ENCODE measurements around the gene ABCD1.

ABCD1 gene

DNA sequence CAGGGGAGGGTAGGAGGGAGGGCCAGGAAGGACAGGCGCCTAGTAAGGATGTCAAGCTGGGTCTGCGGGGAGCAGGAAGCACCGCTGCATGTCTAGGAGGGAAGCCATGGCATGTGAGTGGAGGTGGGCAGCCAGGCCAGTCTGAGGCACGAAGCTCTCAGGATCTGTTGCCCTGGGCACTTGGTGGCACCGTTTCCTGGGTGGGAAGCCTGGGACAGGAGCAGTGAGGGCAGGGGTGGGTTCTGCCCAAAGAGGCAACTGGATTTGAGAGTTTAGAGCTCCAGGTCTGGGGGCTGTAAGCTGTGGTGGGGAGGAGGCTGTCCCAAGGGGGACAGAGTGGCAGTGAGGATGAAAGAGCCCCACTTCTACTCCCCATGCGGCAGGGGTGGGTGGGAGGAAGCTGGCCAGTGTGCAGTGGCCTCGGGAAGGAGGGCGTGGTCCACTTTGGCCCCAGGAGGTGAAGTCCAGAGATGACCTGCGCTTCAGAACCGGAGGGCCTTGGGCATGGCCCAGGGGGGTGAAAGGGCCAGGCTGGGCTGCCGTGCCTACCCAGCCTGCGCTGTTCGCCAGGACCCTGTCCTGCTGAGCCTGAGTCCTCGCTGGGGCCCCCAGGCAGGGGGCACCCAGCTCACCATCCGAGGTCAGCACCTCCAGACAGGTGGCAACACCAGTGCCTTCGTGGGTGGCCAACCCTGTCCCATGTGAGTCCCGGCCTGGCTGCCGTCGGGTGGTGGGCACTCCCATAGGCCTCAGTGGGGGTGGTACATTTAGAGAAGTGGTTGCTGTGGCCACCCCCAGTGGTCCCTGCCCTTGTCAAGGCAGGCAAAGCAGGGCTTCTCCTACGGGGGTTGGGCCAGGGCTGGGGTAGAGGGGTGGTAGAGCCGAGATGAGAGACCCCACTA, 47.9 kb downstream of the ABCD1 start:
- no peak overlapping the region for H3K9ac ChIP-seq (ENCODE audit: low read length in 5 of 5)
- peaks cover 0 to 6% (median 0%) of the 10 kb centered on the region in 5 donors for H3K36me3 ChIP-seq (ENCODE audit: control insufficient read depth in 5 of 5, insufficient read depth in 5 of 5, low read length in 5 of 5)
- no peak overlapping the region for H3K27ac ChIP-seq (ENCODE audit: low read depth, low read length)
- H3K27me3 ChIP-seq (ENCODE audit: control insufficient read depth in 5 of 5, insufficient read depth in 4 of 5, low read length in 5 of 5) = peaks cover 0 to 34% (median 13%) of the 10 kb centered on the region in 5 donors
- no peaks in the 10 kb centered on the region for H3K4me1 ChIP-seq (ENCODE audit: control insufficient read depth in 5 of 5, insufficient read depth in 5 of 5, low read length in 5 of 5)
- H3K4me3 ChIP-seq (ENCODE audit: low read depth in 1 of 5, low read length in 5 of 5) = no peak overlapping the region
- no peaks in the 10 kb centered on the region for H3K9me3 ChIP-seq (ENCODE audit: control insufficient read depth in 5 of 5, low read length in 5 of 5)

DNA sequence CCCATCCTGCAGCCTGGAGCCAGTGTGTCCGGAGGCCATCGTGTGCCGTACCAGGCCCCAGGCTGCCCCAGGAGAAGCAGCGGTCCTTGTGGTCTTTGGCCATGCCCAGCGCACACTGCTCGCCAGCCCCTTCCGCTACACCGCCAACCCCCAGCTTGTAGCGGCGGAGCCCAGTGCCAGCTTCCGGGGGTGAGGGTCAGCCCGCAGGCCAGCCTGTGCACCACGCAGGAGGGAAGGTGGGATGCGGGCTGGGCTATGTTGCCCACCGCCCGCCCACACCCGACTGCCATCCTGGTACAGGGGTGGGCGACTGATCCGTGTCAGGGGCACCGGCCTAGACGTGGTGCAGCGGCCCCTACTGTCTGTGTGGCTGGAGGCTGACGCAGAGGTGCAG, 48.6 kb downstream of the ABCD1 start:
- no peak overlapping the region for H3K9ac ChIP-seq (ENCODE audit: low read length in 5 of 5)
- H3K27ac ChIP-seq (ENCODE audit: low read depth, low read length) = no peak overlapping the region

DNA sequence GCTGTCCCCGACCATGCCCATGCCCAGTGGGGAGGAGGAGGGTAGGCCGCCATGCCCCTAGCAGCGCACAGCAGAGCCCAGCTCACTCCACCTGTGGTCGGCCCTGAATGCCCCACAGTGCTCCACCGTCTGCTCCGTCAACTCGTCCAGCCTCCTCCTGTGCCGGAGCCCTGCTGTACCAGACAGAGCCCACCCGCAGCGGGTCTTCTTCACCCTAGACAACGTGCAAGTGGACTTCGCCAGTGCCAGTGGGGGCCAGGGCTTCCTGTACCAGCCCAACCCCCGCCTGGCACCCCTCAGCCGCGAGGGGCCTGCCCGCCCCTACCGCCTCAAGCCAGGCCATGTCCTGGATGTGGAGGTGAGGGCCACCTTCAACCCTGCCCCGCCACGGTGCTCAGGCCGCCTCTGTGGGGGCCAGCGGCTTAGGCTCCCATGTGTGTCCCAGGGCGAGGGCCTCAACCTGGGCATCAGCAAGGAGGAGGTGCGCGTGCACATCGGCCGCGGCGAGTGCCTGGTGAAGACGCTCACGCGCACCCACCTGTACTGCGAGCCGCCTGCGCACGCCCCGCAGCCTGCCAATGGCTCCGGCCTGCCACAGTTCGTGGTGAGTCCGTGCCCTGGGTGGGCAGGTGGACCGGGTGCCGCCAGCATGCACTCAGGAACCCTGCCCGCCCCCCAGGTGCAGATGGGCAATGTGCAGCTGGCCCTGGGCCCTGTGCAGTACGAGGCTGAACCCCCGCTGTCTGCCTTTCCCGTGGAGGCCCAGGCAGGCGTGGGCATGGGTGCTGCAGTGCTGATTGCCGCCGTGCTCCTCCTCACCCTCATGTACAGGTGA, 49.3 kb downstream of the ABCD1 start:
- no peaks in the 10 kb centered on the region for H3K9me3 ChIP-seq (ENCODE audit: control insufficient read depth in 5 of 5, low read length in 5 of 5)
- no peak overlapping the region for H3K27ac ChIP-seq (ENCODE audit: low read depth, low read length)
- no peak overlapping the region for H3K9ac ChIP-seq (ENCODE audit: low read length in 5 of 5)
- peaks cover 0 to 33% (median 14%) of the 10 kb centered on the region in 5 donors for H3K27me3 ChIP-seq (ENCODE audit: control insufficient read depth in 5 of 5, insufficient read depth in 4 of 5, low read length in 5 of 5)
- peaks cover 0 to 9% (median 0%) of the 10 kb centered on the region in 5 donors for H3K36me3 ChIP-seq (ENCODE audit: control insufficient read depth in 5 of 5, insufficient read depth in 5 of 5, low read length in 5 of 5)
- no peaks in the 10 kb centered on the region for H3K4me1 ChIP-seq (ENCODE audit: control insufficient read depth in 5 of 5, insufficient read depth in 5 of 5, low read length in 5 of 5)
- H3K4me3 ChIP-seq (ENCODE audit: low read depth in 1 of 5, low read length in 5 of 5) = no peak overlapping the region

More for the DNA sequence above, 48.6 kb downstream of the ABCD1 start:
- Histone ChIP-seq H3K4me3 (ENCODE audit: low read depth in 1 of 5, low read length in 5 of 5) (no peak overlapping the region), H3K27me3 (ENCODE audit: control insufficient read depth in 5 of 5, insufficient read depth in 4 of 5, low read length in 5 of 5) (peaks cover 0 to 30% (median 14%) of the 10 kb centered on the region in 5 donors), H3K36me3 (ENCODE audit: control insufficient read depth in 5 of 5, insufficient read depth in 5 of 5, low read length in 5 of 5) (peaks cover 0 to 7% (median 0%) of the 10 kb centered on the region in 5 donors), H3K9me3 (ENCODE audit: control insufficient read depth in 5 of 5, low read length in 5 of 5) (no peaks in the 10 kb centered on the region), H3K4me1 (ENCODE audit: control insufficient read depth in 5 of 5, insufficient read depth in 5 of 5, low read length in 5 of 5) (no peaks in the 10 kb centered on the region)

DNA sequence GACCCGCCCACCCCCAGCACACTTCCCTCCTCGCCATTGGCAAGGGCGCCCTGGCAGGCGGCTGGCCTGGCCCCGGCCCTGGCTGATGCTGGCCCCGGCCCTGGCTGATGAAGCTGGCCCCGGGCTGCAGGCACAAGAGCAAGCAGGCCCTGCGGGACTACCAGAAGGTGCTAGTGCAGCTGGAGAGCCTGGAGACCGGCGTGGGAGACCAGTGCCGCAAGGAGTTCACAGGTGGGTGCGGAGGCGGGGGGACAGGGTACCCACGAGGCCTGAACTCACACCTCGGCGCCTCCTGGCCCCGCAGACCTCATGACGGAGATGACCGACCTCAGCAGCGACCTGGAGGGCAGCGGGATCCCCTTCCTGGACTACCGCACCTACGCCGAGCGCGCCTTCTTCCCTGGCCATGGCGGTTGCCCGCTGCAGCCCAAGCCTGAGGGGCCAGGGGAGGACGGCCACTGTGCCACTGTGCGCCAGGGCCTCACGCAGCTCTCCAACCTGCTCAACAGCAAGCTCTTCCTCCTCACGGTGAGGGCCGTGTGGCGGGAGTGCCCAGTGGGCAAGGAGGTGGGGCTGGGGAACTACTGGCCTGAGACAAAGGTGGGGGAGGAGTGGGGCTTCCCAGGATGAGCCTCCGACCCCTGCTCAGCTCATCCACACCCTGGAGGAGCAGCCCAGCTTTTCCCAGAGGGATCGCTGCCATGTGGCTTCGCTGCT, 50.1 kb downstream of the ABCD1 start:
- Histone ChIP-seq H3K27me3 (ENCODE audit: control insufficient read depth in 5 of 5, insufficient read depth in 4 of 5, low read length in 5 of 5) (peaks cover 0 to 33% (median 15%) of the 10 kb centered on the region in 5 donors), H3K4me1 (ENCODE audit: control insufficient read depth in 5 of 5, insufficient read depth in 5 of 5, low read length in 5 of 5) (no peaks in the 10 kb centered on the region), H3K27ac (ENCODE audit: low read depth, low read length) (no peak overlapping the region), H3K4me3 (ENCODE audit: low read depth in 1 of 5, low read length in 5 of 5) (no peak overlapping the region), H3K36me3 (ENCODE audit: control insufficient read depth in 5 of 5, insufficient read depth in 5 of 5, low read length in 5 of 5) (peaks cover 0 to 9% (median 0%) of the 10 kb centered on the region in 5 donors), H3K9ac (ENCODE audit: low read length in 5 of 5) (no peak overlapping the region), H3K9me3 (ENCODE audit: control insufficient read depth in 5 of 5, low read length in 5 of 5) (no peaks in the 10 kb centered on the region)

DNA sequence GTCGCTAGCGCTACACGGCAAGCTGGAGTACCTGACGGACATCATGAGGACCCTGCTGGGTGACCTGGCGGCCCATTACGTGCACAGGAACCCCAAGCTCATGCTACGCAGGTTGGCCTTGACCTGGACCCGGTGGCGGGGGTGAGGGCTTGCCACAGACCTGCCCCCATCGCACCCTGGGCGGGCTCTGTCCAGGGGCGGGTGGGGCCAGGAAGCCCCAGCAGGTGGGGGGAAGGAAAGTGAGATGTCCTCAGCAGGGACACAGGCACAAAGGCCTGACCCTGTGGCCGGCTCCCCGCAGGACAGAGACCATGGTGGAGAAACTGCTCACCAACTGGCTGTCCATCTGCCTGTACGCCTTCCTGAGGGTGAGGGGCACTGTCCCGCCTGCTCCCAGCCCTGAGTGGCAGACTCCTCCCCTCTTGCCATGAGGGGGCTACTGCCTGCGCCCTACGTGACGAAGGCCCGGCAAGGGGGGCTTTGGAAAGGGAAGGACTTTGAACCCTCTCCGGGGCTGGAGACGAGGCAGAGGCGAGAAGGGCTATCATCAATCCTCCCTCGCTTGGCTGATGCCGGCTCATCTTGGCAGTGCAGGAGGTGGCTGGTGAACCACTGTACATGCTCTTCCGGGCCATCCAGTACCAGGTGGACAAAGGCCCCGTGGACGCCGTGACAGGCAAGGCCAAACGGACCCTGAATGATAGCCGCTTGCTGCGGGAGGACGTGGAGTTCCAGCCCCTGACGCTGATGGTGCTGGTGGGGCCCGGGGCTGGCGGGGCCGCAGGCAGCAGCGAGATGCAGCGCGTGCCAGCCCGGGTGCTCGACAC, 50.9 kb downstream of the ABCD1 start:
- Histone ChIP-seq H3K27ac (ENCODE audit: low read depth, low read length) (no peak overlapping the region), H3K9me3 (ENCODE audit: control insufficient read depth in 5 of 5, low read length in 5 of 5) (no peaks in the 10 kb centered on the region), H3K4me1 (ENCODE audit: control insufficient read depth in 5 of 5, insufficient read depth in 5 of 5, low read length in 5 of 5) (peaks cover 0 to 6% (median 3%) of the 10 kb centered on the region in 5 donors), H3K36me3 (ENCODE audit: control insufficient read depth in 5 of 5, insufficient read depth in 5 of 5, low read length in 5 of 5) (peaks cover 0 to 9% (median 0%) of the 10 kb centered on the region in 5 donors), H3K27me3 (ENCODE audit: control insufficient read depth in 5 of 5, insufficient read depth in 4 of 5, low read length in 5 of 5) (peaks cover 7 to 36% (median 21%) of the 10 kb centered on the region in 5 donors), H3K4me3 (ENCODE audit: low read depth in 1 of 5, low read length in 5 of 5) (no peak overlapping the region), H3K9ac (ENCODE audit: low read length in 5 of 5) (no peak overlapping the region)

DNA sequence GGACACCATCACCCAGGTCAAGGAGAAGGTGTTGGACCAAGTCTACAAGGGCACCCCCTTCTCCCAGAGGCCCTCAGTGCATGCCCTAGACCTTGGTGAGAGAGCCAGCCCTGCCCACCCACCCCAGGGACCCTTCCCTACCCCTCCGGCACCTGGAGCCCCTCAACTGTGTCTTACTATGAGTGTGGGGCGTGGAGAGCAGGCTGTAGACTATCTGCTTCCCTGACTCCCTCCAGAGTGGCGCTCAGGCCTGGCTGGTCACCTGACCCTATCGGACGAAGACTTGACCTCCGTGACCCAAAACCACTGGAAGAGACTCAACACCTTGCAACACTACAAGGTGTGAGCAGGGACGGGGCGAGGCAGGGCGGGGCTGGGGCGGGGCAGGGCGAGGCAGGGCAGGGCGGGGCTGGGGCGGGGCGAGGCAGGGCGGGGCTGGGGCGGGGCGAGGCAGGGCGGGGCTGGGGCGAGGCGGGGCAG, 51.5 kb downstream of the ABCD1 start:
- Histone ChIP-seq H3K9me3 (ENCODE audit: control insufficient read depth in 5 of 5, low read length in 5 of 5) (no peaks in the 10 kb centered on the region), H3K27ac (ENCODE audit: low read depth, low read length) (no peak overlapping the region), H3K4me3 (ENCODE audit: low read depth in 1 of 5, low read length in 5 of 5) (no peak overlapping the region), H3K36me3 (ENCODE audit: control insufficient read depth in 5 of 5, insufficient read depth in 5 of 5, low read length in 5 of 5) (peaks cover 0 to 9% (median 0%) of the 10 kb centered on the region in 5 donors), H3K4me1 (ENCODE audit: control insufficient read depth in 5 of 5, insufficient read depth in 5 of 5, low read length in 5 of 5) (peaks cover 0 to 10% (median 5%) of the 10 kb centered on the region in 5 donors), H3K9ac (ENCODE audit: low read length in 5 of 5) (no peak overlapping the region), H3K27me3 (ENCODE audit: control insufficient read depth in 5 of 5, insufficient read depth in 4 of 5, low read length in 5 of 5) (peaks cover 7 to 32% (median 17%) of the 10 kb centered on the region in 5 donors)

DNA sequence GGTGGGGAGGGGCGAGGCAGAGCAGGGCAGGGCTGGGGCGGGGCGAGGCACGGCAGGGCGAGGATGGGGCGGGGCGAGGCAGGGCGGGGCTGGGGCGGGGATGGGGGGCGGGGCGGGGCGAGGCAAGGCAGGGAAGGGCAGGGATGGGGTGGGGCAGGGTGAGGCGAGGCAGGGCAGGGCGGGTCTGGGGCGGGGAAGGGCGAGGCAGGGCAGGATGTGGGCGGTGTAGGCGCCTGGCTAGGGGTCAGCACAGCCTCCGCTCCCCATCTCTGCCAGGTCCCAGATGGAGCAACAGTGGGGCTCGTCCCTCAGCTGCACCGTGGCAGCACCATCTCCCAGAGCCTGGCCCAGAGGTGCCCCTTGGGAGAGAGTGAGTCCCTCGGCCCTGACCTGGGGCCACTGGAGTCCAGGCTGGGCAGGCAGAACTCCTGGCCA, 52.0 kb downstream of the ABCD1 start:
- Histone ChIP-seq H3K9me3 (ENCODE audit: control insufficient read depth in 5 of 5, low read length in 5 of 5) (no peaks in the 10 kb centered on the region), H3K9ac (ENCODE audit: low read length in 5 of 5) (no peak overlapping the region), H3K27ac (ENCODE audit: low read depth, low read length) (no peak overlapping the region), H3K4me3 (ENCODE audit: low read depth in 1 of 5, low read length in 5 of 5) (no peak overlapping the region), H3K27me3 (ENCODE audit: control insufficient read depth in 5 of 5, insufficient read depth in 4 of 5, low read length in 5 of 5) (peaks cover 7 to 35% (median 17%) of the 10 kb centered on the region in 5 donors), H3K36me3 (ENCODE audit: control insufficient read depth in 5 of 5, insufficient read depth in 5 of 5, low read length in 5 of 5) (peaks cover 0 to 9% (median 0%) of the 10 kb centered on the region in 5 donors), H3K4me1 (ENCODE audit: control insufficient read depth in 5 of 5, insufficient read depth in 5 of 5, low read length in 5 of 5) (peaks cover 0 to 14% (median 10%) of the 10 kb centered on the region in 5 donors)

DNA sequence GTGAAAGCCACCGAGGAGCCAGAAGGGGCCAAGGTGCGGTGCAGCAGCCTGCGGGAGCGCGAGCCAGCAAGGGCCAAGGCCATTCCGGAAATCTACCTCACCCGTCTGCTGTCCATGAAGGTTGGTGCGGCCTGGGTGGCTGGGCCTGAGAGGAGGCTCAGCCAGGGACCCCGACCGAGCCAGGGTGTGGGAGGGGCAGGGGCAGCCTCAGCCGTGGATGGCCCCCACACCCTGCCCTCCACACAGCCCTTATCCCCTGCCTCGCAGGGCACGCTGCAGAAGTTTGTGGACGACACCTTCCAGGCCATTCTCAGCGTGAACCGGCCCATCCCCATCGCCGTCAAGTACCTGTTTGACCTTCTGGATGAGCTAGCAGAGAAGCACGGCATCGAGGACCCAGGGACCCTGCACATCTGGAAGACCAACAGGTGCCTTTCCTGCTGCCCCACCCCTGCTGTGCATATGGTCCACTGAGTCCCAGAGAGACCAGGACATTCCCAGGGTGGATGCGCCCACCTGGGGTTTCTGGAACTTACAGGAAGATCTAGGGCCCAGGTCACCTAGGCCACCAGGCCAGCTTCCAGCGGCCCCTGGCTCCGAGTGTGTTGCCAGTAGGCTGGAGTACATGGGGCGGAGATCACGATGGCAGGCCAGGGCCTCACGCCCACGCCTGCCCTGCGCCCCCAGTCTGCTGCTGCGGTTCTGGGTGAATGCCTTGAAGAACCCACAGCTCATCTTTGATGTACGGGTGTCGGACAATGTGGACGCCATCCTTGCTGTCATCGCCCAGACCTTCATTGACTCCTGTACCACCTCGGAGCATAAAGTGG, 52.8 kb downstream of the ABCD1 start:
- Histone ChIP-seq H3K4me3 (ENCODE audit: low read depth in 1 of 5, low read length in 5 of 5) (no peak overlapping the region), H3K36me3 (ENCODE audit: control insufficient read depth in 5 of 5, insufficient read depth in 5 of 5, low read length in 5 of 5) (peaks cover 0 to 9% (median 0%) of the 10 kb centered on the region in 5 donors), H3K9ac (ENCODE audit: low read length in 5 of 5) (no peak overlapping the region), H3K27ac (ENCODE audit: low read depth, low read length) (no peak overlapping the region), H3K27me3 (ENCODE audit: control insufficient read depth in 5 of 5, insufficient read depth in 4 of 5, low read length in 5 of 5) (peaks cover 7 to 30% (median 15%) of the 10 kb centered on the region in 5 donors), H3K9me3 (ENCODE audit: control insufficient read depth in 5 of 5, low read length in 5 of 5) (no peaks in the 10 kb centered on the region), H3K4me1 (ENCODE audit: control insufficient read depth in 5 of 5, insufficient read depth in 5 of 5, low read length in 5 of 5) (peaks cover 0 to 22% (median 10%) of the 10 kb centered on the region in 5 donors)

Measured in subcutaneous abdominal adipose tissue (tissue), 5 donors.